Astrocyte (in vitro differentiated cells and primary cell): ENCODE results near the gene HSD17B2. TPM values are rescaled to one million over a fixed set of nuclear protein-coding genes. Genes with fewer than 3 reads are reported as not detected.

Experiments
- DNase-seq: peaks from one replicate; pipeline ENCODE4 v3.0.0-alpha.2; 2010; ENCODE audit warnings: low read depth
- FAIRE-seq: peaks from 2 replicates; lab custom pipeline; 2011; peaks lifted over from hg19 to GRCh38; lab: Jason Lieb, UNC
- H2AFZ ChIP-seq: 2 replicates; pipeline ENCODE4 v1.6.0; 2012; ENCODE audit warnings: low read depth, low read length, inconsistent platforms
- H3K27ac ChIP-seq: 2 replicates; pipeline ENCODE4 v1.5.1; 2011; ENCODE audit warnings: low read depth, low read length, inconsistent platforms
- H3K27me3 ChIP-seq: 2 replicates; pipeline ENCODE4 v1.6.0; 2011; ENCODE audit warnings: low read length, inconsistent platforms; ENCODE audit not compliant: insufficient read depth
- H3K36me3 ChIP-seq: 2 replicates; pipeline ENCODE4 v1.5.1; 2011; ENCODE audit warnings: low read length, inconsistent platforms; ENCODE audit not compliant: insufficient read depth
- H3K4me1 ChIP-seq: 2 replicates; pipeline ENCODE4 v1.5.1; 2011; ENCODE audit warnings: low read length, inconsistent platforms; ENCODE audit not compliant: insufficient read depth
- H3K4me2 ChIP-seq: 2 replicates; pipeline ENCODE4 v1.6.0; 2012; ENCODE audit warnings: low read length, inconsistent platforms
- H3K4me3 ChIP-seq: 2 replicates; pipeline ENCODE4 v1.5.1; 2011; ENCODE audit warnings: low read depth, mild to moderate bottlenecking, low read length, inconsistent platforms; ENCODE audit not compliant: insufficient read depth
- H3K79me2 ChIP-seq: 2 replicates; pipeline ENCODE4 v1.6.0; 2012; ENCODE audit warnings: mild to moderate bottlenecking, low read length, inconsistent platforms; ENCODE audit not compliant: insufficient read depth
- H3K9ac ChIP-seq: 2 replicates; pipeline ENCODE4 v1.6.0; 2012; ENCODE audit warnings: mild to moderate bottlenecking, low read length, inconsistent platforms
- H3K9me3 ChIP-seq: 2 replicates; pipeline ENCODE4 v1.5.1; 2012; ENCODE audit warnings: low read depth, mild to moderate bottlenecking, low read length, inconsistent platforms; ENCODE audit not compliant: insufficient read depth
- H4K20me1 ChIP-seq: 2 replicates; pipeline ENCODE4 v1.6.0; 2012; ENCODE audit warnings: low read length, inconsistent platforms; ENCODE audit not compliant: insufficient read depth
- H3K27ac Mint-ChIP-seq: one replicate; pipeline ENCODE4 v1.8.0; 2021; ENCODE audit warnings: mild to moderate bottlenecking, mixed read lengths; ENCODE audit not compliant: unreplicated experiment
- H3K27me3 Mint-ChIP-seq: one replicate; pipeline ENCODE4 v1.8.0; 2021; ENCODE audit warnings: low read depth, mixed read lengths; ENCODE audit not compliant: unreplicated experiment
- H3K36me3 Mint-ChIP-seq: one replicate; pipeline ENCODE4 v1.8.0; 2021; ENCODE audit warnings: low read depth, mixed read lengths; ENCODE audit not compliant: unreplicated experiment
- H3K4me1 Mint-ChIP-seq: one replicate; pipeline ENCODE4 v1.8.0; 2021; ENCODE audit warnings: low read depth, mixed read lengths; ENCODE audit not compliant: unreplicated experiment
- H3K4me3 Mint-ChIP-seq: one replicate; pipeline ENCODE4 v1.8.0; 2021; ENCODE audit warnings: mild to moderate bottlenecking, moderate library complexity, mixed read lengths; ENCODE audit not compliant: unreplicated experiment
- H3K9me3 Mint-ChIP-seq: one replicate; pipeline ENCODE4 v1.8.0; 2021; ENCODE audit warnings: mild to moderate bottlenecking, mixed read lengths; ENCODE audit not compliant: unreplicated experiment
- CTCF ChIP-seq: IDR thresholded peaks from 2 replicates; pipeline ENCODE4 v1.5.1; 2011; ENCODE audit warnings: low read depth, mild to moderate bottlenecking, inconsistent platforms, low read length, moderate library complexity; ENCODE audit not compliant: insufficient read depth
- EZH2 ChIP-seq: IDR thresholded peaks from 2 replicates; pipeline ENCODE4 v1.6.1; 2012; ENCODE audit warnings: mild to moderate bottlenecking, low read length, inconsistent platforms; ENCODE audit not compliant: insufficient read depth
- total RNA-seq: library from RNA; stranded (reverse); gene quantifications from 2 replicates; pipeline ENCODE4 v1.2.1, GENCODE V29; 2021

Gene HSD17B2
- total RNA-seq, 1 donor from 2014 or later, result 0.20 TPM

GRCh38 chr16:82119405-82119804 lies 84.4 kb downstream of the HSD17B2 start:
- Mint-ChIP-seq H3K27ac (no peak overlapping the region), H3K4me3 (no peak overlapping the region), H3K4me1 (no peaks in the 10 kb centered on the region), H3K9me3 (no peaks in the 10 kb centered on the region), H3K36me3 (no peaks in the 10 kb centered on the region), H3K27me3 (no peaks in the 10 kb centered on the region)
- no peak for DNase-seq
- Histone ChIP-seq H3K36me3 (no peaks in the 10 kb centered on the region), H3K27ac (no peak overlapping the region), H2AFZ (no peak overlapping the region), H3K79me2 (no peaks in the 10 kb centered on the region), H3K4me3 (no peak overlapping the region), H3K9ac (no peak overlapping the region), H3K4me2 (no peak overlapping the region), H3K9me3 (no peaks in the 10 kb centered on the region), H3K27me3 (no peaks in the 10 kb centered on the region), H3K4me1 (no peaks in the 10 kb centered on the region), H4K20me1 (no peaks in the 10 kb centered on the region)
- FAIRE-seq, result no peak
- no peak for TF ChIP-seq EZH2
- no peak for TF ChIP-seq CTCF

- no peaks in the 10 kb centered on the region for H3K4me1 ChIP-seq
- no peaks in the 10 kb centered on the region for H3K36me3 ChIP-seq
- Mint-ChIP-seq H3K36me3 (no peaks in the 10 kb centered on the region), H3K4me3 (no peak overlapping the region), H3K4me1 (no peaks in the 10 kb centered on the region), H3K27me3 (no peaks in the 10 kb centered on the region), H3K9me3 (no peaks in the 10 kb centered on the region), H3K27ac (no peak overlapping the region)
- H3K9ac ChIP-seq, result no peak overlapping the region
- H3K79me2 ChIP-seq, result no peaks in the 10 kb centered on the region
- no peak overlapping the region for H3K27ac ChIP-seq
- no peaks in the 10 kb centered on the region for H3K9me3 ChIP-seq
- no peaks in the 10 kb centered on the region for H3K27me3 ChIP-seq
- no peak for FAIRE-seq
- no peak overlapping the region for H3K4me3 ChIP-seq
- no peak overlapping the region for H2AFZ ChIP-seq
- DNase-seq, result no peak
- H3K4me2 ChIP-seq, result no peak overlapping the region
- H4K20me1 ChIP-seq, result no peaks in the 10 kb centered on the region
- TF ChIP-seq EZH2 (no peak), CTCF (no peak)
Measured at GRCh38 chr16:82124651-82125050, 89.6 kb downstream of the HSD17B2 start.

GRCh38 chr16:82129881-82130280 lies 94.8 kb downstream of the HSD17B2 start:
- H3K27ac Mint-ChIP-seq, result no peak overlapping the region
- no peak for FAIRE-seq
- H3K9me3 Mint-ChIP-seq, result no peaks in the 10 kb centered on the region
- Histone ChIP-seq H3K9me3 (no peaks in the 10 kb centered on the region), H3K4me1 (no peaks in the 10 kb centered on the region), H3K27ac (no peak overlapping the region), H3K79me2 (no peaks in the 10 kb centered on the region), H3K27me3 (no peaks in the 10 kb centered on the region), H3K36me3 (no peaks in the 10 kb centered on the region), H3K4me3 (no peak overlapping the region), H3K9ac (no peak overlapping the region), H2AFZ (no peak overlapping the region), H3K4me2 (no peak overlapping the region), H4K20me1 (no peaks in the 10 kb centered on the region)
- no peak for TF ChIP-seq CTCF
- TF ChIP-seq EZH2, result no peak
- no peaks in the 10 kb centered on the region for H3K27me3 Mint-ChIP-seq
- H3K4me1 Mint-ChIP-seq, result no peaks in the 10 kb centered on the region
- no peak overlapping the region for H3K4me3 Mint-ChIP-seq
- no peaks in the 10 kb centered on the region for H3K36me3 Mint-ChIP-seq
- no peak for DNase-seq
